Measurements from ENCODE around the gene AADACL4.

The AADACL4 gene

GRCh38 chr1:12619792-12620487, 23.9 kb upstream of the AADACL4 start:
- Histone ChIP-seq H3K27me3 (ENCODE audit: insufficient read depth, poor library complexity, severe bottlenecking) (no peaks in the 10 kb centered on the region), H3K4me3 (ENCODE audit: severe bottlenecking) (no peak overlapping the region), H3K4me1 (ENCODE audit: insufficient read depth, poor library complexity, severe bottlenecking) (peaks cover 13% of the 10 kb centered on the region), H3K9me3 (ENCODE audit: severe bottlenecking) (no peaks in the 10 kb centered on the region), H3K36me3 (ENCODE audit: low read depth) (no peaks in the 10 kb centered on the region), H3K27ac (ENCODE audit: poor library complexity, severe bottlenecking) (peak overlapping the region; percentile 94)
- DNase-seq (ENCODE audit: low spot score) (no peak), ATAC-seq (ENCODE audit: low read depth) (peak; percentile 38)
- peak; percentile 96 for TF ChIP-seq CTCF (IDR thresholded peaks at IDR 0.05; ENCODE audit: poor library complexity, severe bottlenecking)

GRCh38 chr1:12620488-12620865, 23.4 kb upstream of the AADACL4 start:
- Histone ChIP-seq H3K27ac (ENCODE audit: poor library complexity, severe bottlenecking) (no peak overlapping the region), H3K9me3 (ENCODE audit: severe bottlenecking) (no peaks in the 10 kb centered on the region), H3K27me3 (ENCODE audit: insufficient read depth, poor library complexity, severe bottlenecking) (no peaks in the 10 kb centered on the region), H3K36me3 (ENCODE audit: low read depth) (no peaks in the 10 kb centered on the region), H3K4me1 (ENCODE audit: insufficient read depth, poor library complexity, severe bottlenecking) (peaks cover 10% of the 10 kb centered on the region), H3K4me3 (ENCODE audit: severe bottlenecking) (no peak overlapping the region)
- DNase-seq (ENCODE audit: low spot score) = no peak
- TF ChIP-seq CTCF (IDR thresholded peaks at IDR 0.05; ENCODE audit: poor library complexity, severe bottlenecking) = no peak
- no peak for ATAC-seq (ENCODE audit: low read depth)

- DNase-seq (ENCODE audit: low spot score) (no peak), ATAC-seq (ENCODE audit: low read depth) (no peak)
- Histone ChIP-seq H3K4me3 (ENCODE audit: severe bottlenecking) (no peak overlapping the region), H3K27me3 (ENCODE audit: insufficient read depth, poor library complexity, severe bottlenecking) (no peaks in the 10 kb centered on the region), H3K4me1 (ENCODE audit: insufficient read depth, poor library complexity, severe bottlenecking) (peaks cover 6% of the 10 kb centered on the region), H3K9me3 (ENCODE audit: severe bottlenecking) (no peaks in the 10 kb centered on the region), H3K27ac (ENCODE audit: poor library complexity, severe bottlenecking) (no peak overlapping the region), H3K36me3 (ENCODE audit: low read depth) (no peaks in the 10 kb centered on the region)
- no peak for TF ChIP-seq CTCF (IDR thresholded peaks at IDR 0.05; ENCODE audit: poor library complexity, severe bottlenecking)
Observed at GRCh38 chr1:12620931-12621330, 23.0 kb upstream of the AADACL4 start.

GRCh38 chr1:12621346-12622335, 22.2 kb upstream of the AADACL4 start:
- Histone ChIP-seq H3K36me3 (ENCODE audit: low read depth) (no peaks in the 10 kb centered on the region), H3K4me1 (ENCODE audit: insufficient read depth, poor library complexity, severe bottlenecking) (peaks cover 6% of the 10 kb centered on the region), H3K27ac (ENCODE audit: poor library complexity, severe bottlenecking) (no peak overlapping the region), H3K9me3 (ENCODE audit: severe bottlenecking) (no peaks in the 10 kb centered on the region), H3K27me3 (ENCODE audit: insufficient read depth, poor library complexity, severe bottlenecking) (no peaks in the 10 kb centered on the region), H3K4me3 (ENCODE audit: severe bottlenecking) (no peak overlapping the region)
- no peak for TF ChIP-seq CTCF (IDR thresholded peaks at IDR 0.05; ENCODE audit: poor library complexity, severe bottlenecking)
- DNase-seq (ENCODE audit: low spot score) = no peak
- ATAC-seq (ENCODE audit: low read depth) = no peak

All from RWPE2 (cell line).